HG02763 (cell line): ENCODE data around the gene PRND.
"Not testable (repeated sequence)": the region's sequence is repeated elsewhere in the genome, so short reads cannot be mapped to it uniquely, and the experiment has no call there.

Experiments used
- ATAC-seq: cut with Tn5 transposase; IDR thresholded peaks from one replicate; pipeline ENCODE4 v1.9.1; 2021; ENCODE audit warnings: mild to moderate bottlenecking, moderate library complexity; ENCODE audit not compliant: unreplicated experiment

The PRND gene

GRCh38 chr20:4736875-4737274 lies 15.2 kb downstream of the PRND start:
- no peak for ATAC-seq

- no peak for ATAC-seq
Observed at GRCh38 chr20:4737857-4738627, 16.3 kb downstream of the PRND start.

- no peak for ATAC-seq
Observed at GRCh38 chr20:4740774-4741431, 19.2 kb downstream of the PRND start.

GRCh38 chr20:4748847-4749246 lies 27.1 kb downstream of the PRND start:
- no peak for ATAC-seq

GRCh38 chr20:4749326-4749725 lies 27.6 kb downstream of the PRND start:
- no peak for ATAC-seq

- no peak for ATAC-seq
Observed at GRCh38 chr20:4750381-4750780, 28.7 kb downstream of the PRND start.

- not testable (repeated sequence) for ATAC-seq
Observed at GRCh38 chr20:4759100-4759884, 37.6 kb downstream of the PRND start.

GRCh38 chr20:4763261-4763660 lies 41.6 kb downstream of the PRND start:
- ATAC-seq: no peak

- no peak for ATAC-seq
Observed at GRCh38 chr20:4763723-4764510, 42.2 kb downstream of the PRND start.

- ATAC-seq: no peak
Observed at GRCh38 chr20:4764805-4765204, 43.1 kb downstream of the PRND start.

- no peak for ATAC-seq
Observed at GRCh38 chr20:4765681-4766080, 44.0 kb downstream of the PRND start.

- no peak for ATAC-seq
Observed at GRCh38 chr20:4766631-4767030, 44.9 kb downstream of the PRND start.

- no peak for ATAC-seq
Observed at GRCh38 chr20:4767084-4767483, 45.4 kb downstream of the PRND start.

GRCh38 chr20:4769328-4769727 lies 47.6 kb downstream of the PRND start:
- no peak for ATAC-seq

GRCh38 chr20:4770026-4770425 lies 48.3 kb downstream of the PRND start:
- ATAC-seq: no peak

GRCh38 chr20:4771004-4771403 lies 49.3 kb downstream of the PRND start:
- ATAC-seq: no peak

- ATAC-seq: no peak
Observed at GRCh38 chr20:4772132-4772531, 50.4 kb downstream of the PRND start.

- not testable (repeated sequence) for ATAC-seq
Observed at GRCh38 chr20:4773014-4773413, 51.3 kb downstream of the PRND start.

GRCh38 chr20:4773736-4774135 lies 52.0 kb downstream of the PRND start:
- no peak for ATAC-seq

GRCh38 chr20:4774207-4774606 lies 52.5 kb downstream of the PRND start:
- ATAC-seq: no peak
